Omental fat pad (tissue), 4 donors: ENCODE measurements around the gene PPP1R1C. TPM values are rescaled to one million over a fixed set of nuclear protein-coding genes. Genes with fewer than 3 reads are reported as not detected.
"Not testable (repeated sequence)": the region's sequence is repeated elsewhere in the genome, so short reads cannot be mapped to it uniquely, and the experiment has no call there.

Experiments
- ATAC-seq: fragments of 150-250 bp; one replicate; pipeline ENCODE4 v1.9.1; 2016; ENCODE audit warnings: mild to moderate bottlenecking, moderate library complexity; ENCODE audit not compliant: low FRiP score
- DNase-seq: peaks from one replicate; pipeline ENCODE4 v3.0.0-alpha.2; 2019; ENCODE audit warnings: low spot score
- total RNA-seq, 4 donors: library from RNA; depleted of rRNA; stranded (reverse); fragments of >200 nt; gene quantifications; one replicate each; pipeline ENCODE4 v1.1.0, GENCODE V29; 2016
- TF ChIP-seq, protein P1 (sequence below), 3 donors: fragments of 450-650 bp; IDR thresholded peaks; one replicate each; pipeline ENCODE4 v1.5.1; 2016 to 2017; ENCODE audit warnings: antibody characterized with exemption in 3 of 3, mild to moderate bottlenecking in 3 of 3, moderate library complexity in 2 of 3

PPP1R1C gene
- total RNA-seq, 4 donors from 2014 or later, result 1.1 to 1.3 TPM; not detected in 2

DNA sequence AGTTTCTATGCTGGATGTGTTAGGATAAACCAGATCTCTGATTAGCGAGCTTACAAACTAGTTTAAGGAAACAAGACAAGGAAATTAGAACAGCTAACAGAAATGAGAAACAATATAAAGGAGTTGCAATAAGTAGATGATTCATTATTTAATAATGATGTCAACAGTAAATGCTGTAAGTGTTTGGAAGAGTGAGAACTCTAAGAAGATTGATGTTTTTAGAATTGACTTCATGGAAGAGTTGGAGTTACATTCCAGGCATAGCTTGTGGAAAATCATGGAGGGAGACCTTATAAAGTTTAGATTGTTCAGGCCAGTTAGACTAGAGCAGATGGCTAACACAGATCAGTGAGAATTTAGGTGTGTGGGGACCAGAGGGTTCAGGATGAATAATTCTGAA is 32.6 kb downstream of the PPP1R1C start:
- DNase-seq, result no peak
- no peak for ATAC-seq
- TF ChIP-seq, protein P1, sequence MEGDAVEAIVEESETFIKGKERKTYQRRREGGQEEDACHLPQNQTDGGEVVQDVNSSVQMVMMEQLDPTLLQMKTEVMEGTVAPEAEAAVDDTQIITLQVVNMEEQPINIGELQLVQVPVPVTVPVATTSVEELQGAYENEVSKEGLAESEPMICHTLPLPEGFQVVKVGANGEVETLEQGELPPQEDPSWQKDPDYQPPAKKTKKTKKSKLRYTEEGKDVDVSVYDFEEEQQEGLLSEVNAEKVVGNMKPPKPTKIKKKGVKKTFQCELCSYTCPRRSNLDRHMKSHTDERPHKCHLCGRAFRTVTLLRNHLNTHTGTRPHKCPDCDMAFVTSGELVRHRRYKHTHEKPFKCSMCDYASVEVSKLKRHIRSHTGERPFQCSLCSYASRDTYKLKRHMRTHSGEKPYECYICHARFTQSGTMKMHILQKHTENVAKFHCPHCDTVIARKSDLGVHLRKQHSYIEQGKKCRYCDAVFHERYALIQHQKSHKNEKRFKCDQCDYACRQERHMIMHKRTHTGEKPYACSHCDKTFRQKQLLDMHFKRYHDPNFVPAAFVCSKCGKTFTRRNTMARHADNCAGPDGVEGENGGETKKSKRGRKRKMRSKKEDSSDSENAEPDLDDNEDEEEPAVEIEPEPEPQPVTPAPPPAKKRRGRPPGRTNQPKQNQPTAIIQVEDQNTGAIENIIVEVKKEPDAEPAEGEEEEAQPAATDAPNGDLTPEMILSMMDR (IDR thresholded peaks at IDR 0.05), result no peak

DNA sequence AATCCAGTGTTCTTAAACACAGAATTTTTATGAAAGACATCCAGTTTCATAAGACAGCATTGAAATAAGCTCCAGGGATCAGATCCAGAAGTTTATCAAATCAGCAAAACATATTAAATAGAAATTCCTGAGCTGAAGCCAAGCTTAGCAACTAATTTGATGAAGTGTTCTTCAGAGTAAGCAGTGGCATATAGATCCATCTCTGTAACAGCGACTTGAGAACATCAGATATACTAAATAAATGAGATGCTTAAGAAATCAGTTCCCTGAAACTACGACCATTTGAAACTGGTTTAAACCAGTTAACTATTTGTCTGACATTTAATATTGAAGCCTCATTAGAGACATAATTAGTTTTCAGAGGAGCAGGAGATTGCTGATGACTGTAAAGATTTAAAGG is 34.1 kb downstream of the PPP1R1C start:
- ATAC-seq (no peak), DNase-seq (no peak)
- TF ChIP-seq, protein P1 (IDR thresholded peaks at IDR 0.05), result no peak

DNA sequence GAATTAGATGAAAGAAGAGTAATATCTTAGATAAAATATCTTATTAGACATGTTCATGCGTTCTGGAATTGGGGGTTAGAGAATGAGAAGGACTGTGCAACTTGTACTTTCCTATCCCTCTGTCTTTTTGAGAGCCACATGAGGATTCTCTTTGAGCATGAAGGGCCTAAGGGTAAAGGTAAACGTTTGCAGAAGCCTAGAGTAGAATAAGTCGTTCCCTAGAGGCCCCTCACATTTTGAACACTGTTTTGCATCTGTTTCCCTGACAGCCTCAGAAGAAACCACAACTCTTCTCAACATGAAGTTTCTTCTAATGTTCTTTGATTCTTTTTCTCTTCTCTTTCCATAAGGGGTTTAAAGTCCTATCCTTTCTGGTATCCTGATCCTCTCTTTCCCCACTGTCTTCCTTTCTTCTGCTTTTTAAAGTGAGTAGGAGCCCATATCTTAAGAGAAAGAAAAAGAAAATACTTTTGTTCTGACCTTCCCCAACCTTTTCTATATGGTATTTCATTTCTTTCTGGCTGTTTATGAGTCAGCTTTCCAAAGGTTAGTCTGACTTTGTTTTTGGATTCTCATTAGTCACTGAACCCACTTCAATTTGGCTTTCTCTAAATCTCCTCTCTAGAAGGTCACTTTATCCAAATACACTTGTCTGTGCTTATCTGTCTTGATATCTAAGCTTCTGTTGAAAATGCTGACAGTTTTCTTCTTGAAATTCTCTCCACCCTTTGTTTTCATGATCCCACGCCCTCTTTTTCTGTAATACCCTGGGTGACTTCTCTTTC is 34.8 kb downstream of the PPP1R1C start:
- TF ChIP-seq, protein P1 (IDR thresholded peaks at IDR 0.05), result no peak
- no peak for DNase-seq
- ATAC-seq, result no peak

DNA sequence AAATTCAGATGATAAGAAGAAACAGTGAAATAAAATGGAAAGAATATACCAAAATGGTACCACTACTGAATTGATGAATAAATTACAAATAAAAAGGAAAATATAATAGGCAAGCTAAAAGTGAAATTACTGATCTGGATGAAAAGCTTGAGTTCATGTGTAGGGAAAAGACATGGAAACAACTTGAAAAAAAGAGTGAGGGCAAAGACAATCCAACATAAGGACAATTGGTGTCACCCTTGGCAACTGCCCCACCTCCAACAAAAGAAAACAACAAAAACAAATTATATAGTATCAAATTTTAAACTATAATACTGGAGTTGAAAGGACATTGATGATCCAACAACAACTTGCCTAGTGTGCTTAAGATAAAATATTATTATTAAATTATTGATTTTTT is 37.6 kb downstream of the PPP1R1C start:
- no peak for DNase-seq
- no peak for ATAC-seq
- TF ChIP-seq, protein P1 (IDR thresholded peaks at IDR 0.05), result no peak

DNA sequence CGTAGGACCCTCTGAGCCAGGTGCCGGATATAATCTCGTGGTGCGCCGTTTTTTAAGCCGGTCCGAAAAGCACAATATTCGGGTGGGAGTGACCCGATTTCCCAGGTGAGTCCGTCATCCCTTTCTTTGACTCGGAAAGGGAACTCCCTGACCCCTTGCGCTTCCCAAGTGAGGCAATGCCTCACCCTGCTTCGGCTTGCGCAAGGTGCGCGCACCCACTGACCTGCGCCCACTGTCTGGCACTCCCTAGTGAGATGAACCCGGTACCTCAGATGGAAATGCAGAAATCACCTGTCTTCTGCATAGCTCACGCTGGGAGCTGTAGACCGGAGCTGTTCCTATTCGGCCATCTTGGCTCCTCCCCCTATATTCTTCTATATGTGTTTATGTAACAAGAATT is 45.2 kb downstream of the PPP1R1C start:
- not testable (repeated sequence) for ATAC-seq, DNase-seq

DNA sequence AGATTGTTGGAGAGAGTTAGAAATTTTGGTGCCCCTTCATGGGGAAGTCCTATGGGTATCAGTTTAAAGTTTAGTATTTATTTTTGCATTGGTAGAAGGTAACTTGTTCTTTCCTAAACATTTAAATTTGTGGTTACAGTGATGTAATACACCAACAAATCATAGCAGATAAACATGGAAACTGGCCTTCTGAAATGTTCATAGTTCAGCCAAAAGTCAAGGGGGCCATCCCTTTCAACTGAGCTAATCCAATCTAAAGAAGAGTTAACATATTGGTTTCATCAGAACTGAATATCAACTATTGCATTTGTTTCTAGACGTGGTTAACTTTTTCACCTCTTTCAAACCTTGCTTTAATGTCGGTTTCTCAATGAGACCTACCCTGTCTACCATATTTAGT is 46.3 kb downstream of the PPP1R1C start:
- TF ChIP-seq, protein P1 (IDR thresholded peaks at IDR 0.05), result no peak

DNA sequence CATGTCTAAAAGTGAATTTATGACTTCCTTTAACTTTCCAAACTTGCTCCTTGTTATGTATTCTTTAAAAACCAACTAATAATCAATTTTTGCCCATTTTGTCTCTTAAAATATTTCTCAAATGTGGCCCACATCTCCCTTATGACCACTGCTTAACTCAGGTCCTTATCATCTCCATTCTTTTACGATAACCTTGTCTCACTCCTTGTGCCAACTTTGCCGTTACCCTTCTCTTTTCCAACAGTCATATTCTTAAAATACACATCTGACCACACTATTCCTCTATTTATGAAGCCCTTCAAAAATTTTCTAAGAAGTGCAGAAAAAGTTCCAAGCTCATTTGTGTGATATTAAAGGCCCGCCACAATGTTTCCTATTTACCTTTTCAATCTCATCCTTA is 47.8 kb downstream of the PPP1R1C start:
- DNase-seq, result no peak
- TF ChIP-seq, protein P1 (IDR thresholded peaks at IDR 0.05), result no peak
- no peak for ATAC-seq

More for the DNA sequence above, 46.3 kb downstream of the PPP1R1C start:
- ATAC-seq (no peak), DNase-seq (no peak)
